Smooth muscle cell (in vitro differentiated cells): ENCODE results near the gene PFDN5. TPM values are rescaled to one million over a fixed set of nuclear protein-coding genes. Genes with fewer than 3 reads are reported as not detected.

Experiments
- DNase-seq: peaks from one replicate; lab custom pipeline; 2025; ENCODE audit not compliant: unreplicated experiment; lab: John Stamatoyannopoulos, UW
- H2AFZ ChIP-seq: fragments of 200-600 bp; sonication (generic); 2 replicates; pipeline ENCODE4 v1.6.0; 2016; ENCODE audit warnings: antibody characterized with exemption, low read depth, mild to moderate bottlenecking
- H3F3A ChIP-seq: fragments of 200-600 bp; sonication (generic); 2 replicates; pipeline ENCODE4 v1.6.0; 2017; ENCODE audit warnings: antibody characterized with exemption, low read depth
- H3K27ac ChIP-seq: fragments of 200-600 bp; sonication (generic); 2 replicates; pipeline ENCODE4 v1.5.1; 2016; ENCODE audit warnings: low read depth, mild to moderate bottlenecking
- H3K27me3 ChIP-seq: fragments of 200-600 bp; sonication (generic); 2 replicates; pipeline ENCODE4 v1.6.1; 2016; ENCODE audit warnings: low read depth, mild to moderate bottlenecking
- H3K36me3 ChIP-seq: fragments of 200-600 bp; sonication (generic); 2 replicates; pipeline ENCODE4 v1.5.1; 2016; ENCODE audit warnings: low read depth
- H3K4me1 ChIP-seq: fragments of 200-600 bp; sonication (generic); 2 replicates; pipeline ENCODE4 v1.5.1; 2016; ENCODE audit warnings: low read depth
- H3K4me2 ChIP-seq: fragments of 200-600 bp; sonication (generic); 2 replicates; pipeline ENCODE4 v1.6.0; 2016; ENCODE audit warnings: mild to moderate bottlenecking
- H3K4me3 ChIP-seq: fragments of 200-600 bp; sonication (generic); 2 replicates; pipeline ENCODE4 v1.5.1; 2016; ENCODE audit warnings: mild to moderate bottlenecking
- H3K79me2 ChIP-seq: fragments of 200-600 bp; sonication (generic); 2 replicates; pipeline ENCODE4 v1.6.0; 2016; ENCODE audit warnings: low read depth, mild to moderate bottlenecking
- H3K9ac ChIP-seq: fragments of 200-600 bp; sonication (generic); 2 replicates; pipeline ENCODE4 v1.6.0; 2016; ENCODE audit warnings: low read depth
- H3K9me3 ChIP-seq: fragments of 200-600 bp; sonication (generic); replicated peaks from 2 replicates; pipeline ENCODE4 v1.5.1; 2016; ENCODE audit warnings: low read depth
- H4K20me1 ChIP-seq: fragments of 200-600 bp; sonication (generic); 2 replicates; pipeline ENCODE4 v1.6.0; 2016; ENCODE audit warnings: low read depth
- WGBS: methylation state at CpG from one replicate; pipeline ENCODE4 v1.1.7; 2016; ENCODE audit warnings: low lambda C conversion rate; 5-methylcytosine and 5-hydroxymethylcytosine counted together
- polyA plus RNA-seq: library from polyadenylated mRNA; unstranded; fragments of >200 nt; fragmentation: Nextera tagmentation; extraction: Ambion mirVana; gene quantifications from 2 replicates; pipeline ENCODE4 v1.2.1, GENCODE V29; 2016
- total RNA-seq: library from RNA; depleted of rRNA; stranded (reverse); fragments of >200 nt; gene quantifications from 2 replicates; pipeline ENCODE4 v1.2.3, GENCODE V29; 2014
- TF ChIP-seq, protein P1 (sequence below): fragments of 200-600 bp; sonication (generic); IDR thresholded peaks from 2 replicates; pipeline ENCODE4 v1.5.1; 2017; ENCODE audit warnings: borderline replicate concordance, mild to moderate bottlenecking, antibody characterized with exemption; ENCODE audit not compliant: insufficient read depth, poor library complexity, severe bottlenecking

Gene PFDN5
- total and polyA plus RNA-seq, 2 experiments from 2014 or later, result 416 to 523 TPM

DNA sequence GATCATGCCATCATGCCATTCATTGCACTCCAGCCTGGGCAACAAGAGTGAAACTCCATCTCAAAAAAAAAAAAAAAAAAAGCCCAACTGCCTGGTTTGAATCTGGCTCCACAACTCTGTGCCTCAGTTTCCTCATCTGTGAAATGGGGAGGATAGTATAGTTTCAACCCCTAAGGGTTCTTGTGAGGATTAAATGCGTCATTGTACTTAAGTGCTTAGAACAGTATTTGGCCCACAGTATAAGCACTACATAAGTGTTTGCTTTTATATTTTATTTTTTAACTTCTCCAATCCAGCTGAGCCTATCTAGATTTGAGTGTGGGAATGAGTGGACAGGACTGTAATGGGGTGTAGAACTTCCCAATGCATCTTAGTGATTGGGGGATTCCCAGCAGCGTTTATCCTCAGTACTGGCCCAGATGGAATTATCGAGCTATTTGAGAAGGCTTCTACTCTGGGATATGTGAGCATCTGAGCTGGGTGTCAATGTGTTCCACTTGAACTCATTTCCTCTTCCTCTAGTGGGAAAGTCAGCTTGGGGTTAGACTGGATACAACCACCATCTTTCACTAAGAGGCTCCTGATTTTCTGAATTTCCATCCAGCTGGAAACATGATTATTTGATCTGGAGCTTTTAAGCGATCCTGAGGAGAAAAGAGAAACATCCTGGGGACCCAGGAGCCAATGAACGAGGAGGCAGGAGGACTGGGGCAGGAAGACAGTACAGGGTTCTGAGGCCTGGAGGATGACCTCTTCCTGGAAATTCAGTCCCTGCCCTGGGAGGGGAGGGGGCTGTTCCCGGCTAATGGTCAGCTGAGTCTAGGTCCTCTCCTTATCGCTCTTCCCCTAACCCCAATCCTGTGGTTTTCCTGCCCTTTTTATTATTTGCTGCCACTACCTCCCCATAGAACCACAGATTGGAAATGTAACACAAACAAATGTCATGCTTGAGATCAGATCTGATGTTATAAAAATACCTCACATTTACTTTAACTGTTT, 36.5 kb upstream of the PFDN5 start:
- Histone ChIP-seq H3K9me3 (no peaks in the 10 kb centered on the region), H4K20me1 (no peaks in the 10 kb centered on the region), H3K9ac (no peak overlapping the region), H3K27ac (no peak overlapping the region), H3K4me2 (no peak overlapping the region), H3K79me2 (no peaks in the 10 kb centered on the region), H3K36me3 (no peaks in the 10 kb centered on the region), H2AFZ (no peak overlapping the region), H3K4me3 (no peak overlapping the region), H3K27me3 (no peaks in the 10 kb centered on the region), H3K4me1 (no peaks in the 10 kb centered on the region), H3F3A (no peaks in the 10 kb centered on the region)
- 77% methylated on average over 7 of the region's 7 CpGs for WGBS
- TF ChIP-seq, protein P1, sequence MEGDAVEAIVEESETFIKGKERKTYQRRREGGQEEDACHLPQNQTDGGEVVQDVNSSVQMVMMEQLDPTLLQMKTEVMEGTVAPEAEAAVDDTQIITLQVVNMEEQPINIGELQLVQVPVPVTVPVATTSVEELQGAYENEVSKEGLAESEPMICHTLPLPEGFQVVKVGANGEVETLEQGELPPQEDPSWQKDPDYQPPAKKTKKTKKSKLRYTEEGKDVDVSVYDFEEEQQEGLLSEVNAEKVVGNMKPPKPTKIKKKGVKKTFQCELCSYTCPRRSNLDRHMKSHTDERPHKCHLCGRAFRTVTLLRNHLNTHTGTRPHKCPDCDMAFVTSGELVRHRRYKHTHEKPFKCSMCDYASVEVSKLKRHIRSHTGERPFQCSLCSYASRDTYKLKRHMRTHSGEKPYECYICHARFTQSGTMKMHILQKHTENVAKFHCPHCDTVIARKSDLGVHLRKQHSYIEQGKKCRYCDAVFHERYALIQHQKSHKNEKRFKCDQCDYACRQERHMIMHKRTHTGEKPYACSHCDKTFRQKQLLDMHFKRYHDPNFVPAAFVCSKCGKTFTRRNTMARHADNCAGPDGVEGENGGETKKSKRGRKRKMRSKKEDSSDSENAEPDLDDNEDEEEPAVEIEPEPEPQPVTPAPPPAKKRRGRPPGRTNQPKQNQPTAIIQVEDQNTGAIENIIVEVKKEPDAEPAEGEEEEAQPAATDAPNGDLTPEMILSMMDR, result no peak
- no peak for DNase-seq

DNA sequence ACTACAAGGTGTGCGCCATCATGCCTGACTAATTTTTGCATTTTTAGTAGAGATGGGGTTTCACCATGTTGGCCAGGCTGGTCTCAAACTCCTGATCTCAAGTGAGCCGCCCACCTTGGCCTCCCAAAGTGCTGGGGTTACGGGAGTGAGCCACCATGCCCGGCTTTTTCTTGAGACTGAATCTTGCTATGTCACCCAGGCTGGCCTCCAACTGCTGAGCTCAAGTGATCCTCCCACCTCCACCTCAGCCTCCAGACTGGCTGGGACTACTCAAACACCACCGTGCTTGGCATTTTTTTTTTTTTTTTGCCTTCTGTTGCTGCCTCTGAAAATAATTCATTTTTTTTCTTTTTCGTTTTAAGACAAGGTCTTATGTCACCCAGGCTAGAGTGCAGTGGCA, 35.5 kb upstream of the PFDN5 start:
- no peaks in the 10 kb centered on the region for H4K20me1 ChIP-seq
- H3K4me1 ChIP-seq, result no peaks in the 10 kb centered on the region
- no peak overlapping the region for H3K4me2 ChIP-seq
- no peaks in the 10 kb centered on the region for H3K9me3 ChIP-seq
- no peaks in the 10 kb centered on the region for H3K79me2 ChIP-seq
- no peaks in the 10 kb centered on the region for H3F3A ChIP-seq
- no peak overlapping the region for H3K27ac ChIP-seq
- no peaks in the 10 kb centered on the region for H3K27me3 ChIP-seq
- H3K36me3 ChIP-seq, result no peaks in the 10 kb centered on the region
- DNase-seq, result no peak
- WGBS, result 94% methylated on average over 6 of the region's 6 CpGs
- no peak overlapping the region for H2AFZ ChIP-seq
- TF ChIP-seq, protein P1, result no peak
- H3K9ac ChIP-seq, result no peak overlapping the region
- H3K4me3 ChIP-seq, result no peak overlapping the region

DNA sequence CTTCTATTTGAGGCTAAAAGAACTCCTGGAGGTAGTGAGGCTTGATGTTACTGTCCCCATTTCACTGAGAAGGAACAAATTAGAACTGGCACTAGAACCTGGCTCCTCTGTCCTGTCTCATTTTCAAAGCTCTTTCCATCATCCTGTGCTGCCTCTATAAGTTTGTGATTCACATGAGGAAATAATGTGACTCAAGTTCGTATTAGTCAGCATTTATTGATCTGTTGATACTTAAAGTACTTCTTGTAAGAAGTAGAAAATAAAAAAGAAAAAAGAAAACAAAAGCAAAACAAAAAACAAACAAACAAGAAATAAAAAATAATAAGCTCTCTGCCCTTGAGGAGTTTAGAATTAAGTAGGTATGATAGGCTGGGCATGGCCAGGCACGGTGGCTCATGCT, 29.6 kb upstream of the PFDN5 start:
- 93% methylated on average over 2 of the region's 2 CpGs for WGBS
- Histone ChIP-seq H3K4me2 (no peak overlapping the region), H3F3A (no peaks in the 10 kb centered on the region), H3K27ac (no peak overlapping the region), H3K27me3 (no peaks in the 10 kb centered on the region), H3K4me1 (peaks cover 15% of the 10 kb centered on the region), H3K9me3 (no peaks in the 10 kb centered on the region), H3K4me3 (no peak overlapping the region), H3K36me3 (no peaks in the 10 kb centered on the region), H4K20me1 (no peaks in the 10 kb centered on the region), H3K79me2 (peaks cover 5% of the 10 kb centered on the region), H2AFZ (no peak overlapping the region), H3K9ac (no peak overlapping the region)
- no peak for DNase-seq
- TF ChIP-seq, protein P1, result no peak
